ENCODE results near the gene POLR2H. TPM values are rescaled to one million over a fixed set of nuclear protein-coding genes. Genes with fewer than 3 reads are reported as not detected.
"Not testable (repeated sequence)": the region's sequence is repeated elsewhere in the genome, so short reads cannot be mapped to it uniquely, and the experiment has no call there.

The POLR2H gene
- total RNA-seq, 1 experiment from 2014 or later: 156 TPM

DNA sequence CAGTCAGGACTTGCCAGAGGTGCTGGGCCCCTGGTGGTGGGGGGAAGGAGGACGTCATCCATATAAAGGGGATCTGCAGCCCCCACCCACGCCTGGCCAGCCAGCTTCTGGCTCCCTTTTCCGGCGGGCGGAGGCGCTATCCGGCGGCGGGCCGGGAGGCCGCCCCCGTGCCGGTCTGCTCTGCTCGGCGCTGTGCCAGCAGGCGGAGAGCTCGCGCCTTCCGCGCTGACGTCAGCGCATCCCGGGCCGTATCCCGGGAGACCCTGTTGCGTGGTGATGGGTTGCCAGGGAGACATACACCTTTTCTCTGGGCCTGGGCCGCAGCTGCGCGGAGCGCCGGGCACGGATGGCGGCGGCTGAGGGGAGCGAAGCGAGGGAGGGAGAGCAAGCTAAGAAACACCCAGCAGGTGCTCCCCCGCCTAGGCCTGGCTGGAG lies 23.0 kb upstream of the POLR2H start:
- ChIA-PET CTCF (no interaction called here), POLR2A (no interaction called here)
- in situ Hi-C loops (cut with HindIII; ENCODE audit: low pct_unique_long_range_greater_than_20kb, low sequenced_read_pairs): no loop called here
- no peak overlapping the region for H3K4me3 ChIP-seq (ENCODE audit: low read depth in 2 of 2, low read length in 2 of 2)
- H3K36me3 ChIP-seq (ENCODE audit: control insufficient read depth, insufficient read depth, low read length): no peaks in the 10 kb centered on the region; the same call in 1 of the 2 replicates
- no peak for DNase-seq (ENCODE audit: low read depth, low spot score)
- intact Hi-C loops (cut with micrococcal nuclease; ENCODE audit: unreplicated experiment): no loop called here
- no peaks in the 10 kb centered on the region for H3K27me3 ChIP-seq (ENCODE audit: control insufficient read depth, insufficient read depth, low read length)
- no peak overlapping the region for H3K27ac ChIP-seq (ENCODE audit: low read length)
- ATAC-seq: no peak
- no peaks in the 10 kb centered on the region for H3K9me3 ChIP-seq (ENCODE audit: control insufficient read depth, insufficient read depth, low read depth, low read length)
- no TSS peak for BruUV-seq (replicated peaks)
- no peak for TF ChIP-seq POLR2AphosphoS5 (IDR thresholded peaks at IDR 0.05; ENCODE audit: low read depth, low read length)
- TF ChIP-seq SIN3A (IDR thresholded peaks at IDR 0.05; ENCODE audit: borderline replicate concordance, insufficient read depth, low read depth, low read length): no peak
- TF ChIP-seq, protein P1, sequence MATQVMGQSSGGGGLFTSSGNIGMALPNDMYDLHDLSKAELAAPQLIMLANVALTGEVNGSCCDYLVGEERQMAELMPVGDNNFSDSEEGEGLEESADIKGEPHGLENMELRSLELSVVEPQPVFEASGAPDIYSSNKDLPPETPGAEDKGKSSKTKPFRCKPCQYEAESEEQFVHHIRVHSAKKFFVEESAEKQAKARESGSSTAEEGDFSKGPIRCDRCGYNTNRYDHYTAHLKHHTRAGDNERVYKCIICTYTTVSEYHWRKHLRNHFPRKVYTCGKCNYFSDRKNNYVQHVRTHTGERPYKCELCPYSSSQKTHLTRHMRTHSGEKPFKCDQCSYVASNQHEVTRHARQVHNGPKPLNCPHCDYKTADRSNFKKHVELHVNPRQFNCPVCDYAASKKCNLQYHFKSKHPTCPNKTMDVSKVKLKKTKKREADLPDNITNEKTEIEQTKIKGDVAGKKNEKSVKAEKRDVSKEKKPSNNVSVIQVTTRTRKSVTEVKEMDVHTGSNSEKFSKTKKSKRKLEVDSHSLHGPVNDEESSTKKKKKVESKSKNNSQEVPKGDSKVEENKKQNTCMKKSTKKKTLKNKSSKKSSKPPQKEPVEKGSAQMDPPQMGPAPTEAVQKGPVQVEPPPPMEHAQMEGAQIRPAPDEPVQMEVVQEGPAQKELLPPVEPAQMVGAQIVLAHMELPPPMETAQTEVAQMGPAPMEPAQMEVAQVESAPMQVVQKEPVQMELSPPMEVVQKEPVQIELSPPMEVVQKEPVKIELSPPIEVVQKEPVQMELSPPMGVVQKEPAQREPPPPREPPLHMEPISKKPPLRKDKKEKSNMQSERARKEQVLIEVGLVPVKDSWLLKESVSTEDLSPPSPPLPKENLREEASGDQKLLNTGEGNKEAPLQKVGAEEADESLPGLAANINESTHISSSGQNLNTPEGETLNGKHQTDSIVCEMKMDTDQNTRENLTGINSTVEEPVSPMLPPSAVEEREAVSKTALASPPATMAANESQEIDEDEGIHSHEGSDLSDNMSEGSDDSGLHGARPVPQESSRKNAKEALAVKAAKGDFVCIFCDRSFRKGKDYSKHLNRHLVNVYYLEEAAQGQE (IDR thresholded peaks at IDR 0.05; ENCODE audit: insufficient read depth in 1 of 2, low read depth in 2 of 2, low read length in 1 of 2): no peak
- TF ChIP-seq, protein P2, sequence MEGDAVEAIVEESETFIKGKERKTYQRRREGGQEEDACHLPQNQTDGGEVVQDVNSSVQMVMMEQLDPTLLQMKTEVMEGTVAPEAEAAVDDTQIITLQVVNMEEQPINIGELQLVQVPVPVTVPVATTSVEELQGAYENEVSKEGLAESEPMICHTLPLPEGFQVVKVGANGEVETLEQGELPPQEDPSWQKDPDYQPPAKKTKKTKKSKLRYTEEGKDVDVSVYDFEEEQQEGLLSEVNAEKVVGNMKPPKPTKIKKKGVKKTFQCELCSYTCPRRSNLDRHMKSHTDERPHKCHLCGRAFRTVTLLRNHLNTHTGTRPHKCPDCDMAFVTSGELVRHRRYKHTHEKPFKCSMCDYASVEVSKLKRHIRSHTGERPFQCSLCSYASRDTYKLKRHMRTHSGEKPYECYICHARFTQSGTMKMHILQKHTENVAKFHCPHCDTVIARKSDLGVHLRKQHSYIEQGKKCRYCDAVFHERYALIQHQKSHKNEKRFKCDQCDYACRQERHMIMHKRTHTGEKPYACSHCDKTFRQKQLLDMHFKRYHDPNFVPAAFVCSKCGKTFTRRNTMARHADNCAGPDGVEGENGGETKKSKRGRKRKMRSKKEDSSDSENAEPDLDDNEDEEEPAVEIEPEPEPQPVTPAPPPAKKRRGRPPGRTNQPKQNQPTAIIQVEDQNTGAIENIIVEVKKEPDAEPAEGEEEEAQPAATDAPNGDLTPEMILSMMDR (IDR thresholded peaks at IDR 0.05): no peak
- TF ChIP-seq TCF7L2 (IDR thresholded peaks at IDR 0.05; ENCODE audit: low read depth, low read length): no peak
- H3K4me1 ChIP-seq (ENCODE audit: control insufficient read depth, insufficient read depth, low read length): peaks cover 31% of the 10 kb centered on the region

DNA sequence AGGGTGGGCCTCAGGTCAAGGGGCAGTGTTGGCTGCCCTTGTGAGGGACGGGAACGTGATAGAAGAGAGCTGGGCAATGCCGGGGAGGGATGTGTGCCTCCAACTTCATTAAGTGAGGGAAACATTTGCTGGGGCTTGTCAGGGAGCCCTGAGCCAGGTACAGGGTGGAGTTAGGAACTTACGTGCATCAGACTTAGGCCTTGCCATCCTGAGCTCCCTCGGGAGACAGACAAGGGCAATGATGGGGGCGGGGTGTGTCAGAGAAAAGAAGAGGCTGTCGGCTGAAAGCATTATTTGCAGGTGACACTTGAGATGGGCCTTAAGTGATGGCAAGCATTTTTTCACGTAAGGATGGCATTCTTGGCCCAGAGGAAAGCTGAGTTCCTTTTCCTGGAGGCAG lies 22.5 kb upstream of the POLR2H start:
- ChIA-PET CTCF (no interaction called here), POLR2A (interaction anchor here (0.6 kb wide), 1 partner anchor 11 kb away, joined by 3 read pairs; no protein-coding TSS in a partner anchor)
- in situ Hi-C loops (cut with HindIII; ENCODE audit: low pct_unique_long_range_greater_than_20kb, low sequenced_read_pairs): no loop called here
- Histone ChIP-seq H3K4me1 (ENCODE audit: control insufficient read depth, insufficient read depth, low read length) (peaks cover 27% of the 10 kb centered on the region), H3K4me3 (ENCODE audit: low read depth in 2 of 2, low read length in 2 of 2) (no peak overlapping the region), H3K9me3 (ENCODE audit: control insufficient read depth, insufficient read depth, low read depth, low read length) (no peaks in the 10 kb centered on the region), H3K27ac (ENCODE audit: low read length) (no peak overlapping the region), H3K36me3 (ENCODE audit: control insufficient read depth, insufficient read depth, low read length) (no peaks in the 10 kb centered on the region; the same call in 1 of the 2 replicates), H3K27me3 (ENCODE audit: control insufficient read depth, insufficient read depth, low read length) (no peaks in the 10 kb centered on the region)
- no TSS peak for BruUV-seq (replicated peaks)
- no peak for DNase-seq (ENCODE audit: low read depth, low spot score)
- intact Hi-C loops (cut with micrococcal nuclease; ENCODE audit: unreplicated experiment): no loop called here
- TF ChIP-seq TCF7L2 (IDR thresholded peaks at IDR 0.05; ENCODE audit: low read depth, low read length): no peak
- TF ChIP-seq, protein P2 (IDR thresholded peaks at IDR 0.05): no peak
- TF ChIP-seq, protein P1 (IDR thresholded peaks at IDR 0.05; ENCODE audit: insufficient read depth in 1 of 2, low read depth in 2 of 2, low read length in 1 of 2): no peak
- TF ChIP-seq SIN3A (IDR thresholded peaks at IDR 0.05; ENCODE audit: borderline replicate concordance, insufficient read depth, low read depth, low read length): no peak
- no peak for TF ChIP-seq POLR2AphosphoS5 (IDR thresholded peaks at IDR 0.05; ENCODE audit: low read depth, low read length)
- ATAC-seq: no peak

GRCh38 chr3:184339451-184340135 lies 21.9 kb upstream of the POLR2H start:
- H3K4me3 ChIP-seq (ENCODE audit: low read depth in 2 of 2, low read length in 2 of 2); BruUV-seq (replicated peaks); H3K27me3 ChIP-seq (ENCODE audit: control insufficient read depth, insufficient read depth, low read length); intact Hi-C loops (cut with micrococcal nuclease; ENCODE audit: unreplicated experiment); DNase-seq (ENCODE audit: low read depth, low spot score); in situ Hi-C loops (cut with HindIII; ENCODE audit: low pct_unique_long_range_greater_than_20kb, low sequenced_read_pairs); CTCF ChIA-PET; H3K9me3 ChIP-seq (ENCODE audit: control insufficient read depth, insufficient read depth, low read depth, low read length); H3K27ac ChIP-seq (ENCODE audit: low read length); ATAC-seq; H3K36me3 ChIP-seq (ENCODE audit: control insufficient read depth, insufficient read depth, low read length): not testable (repeated sequence)
- H3K4me1 ChIP-seq (ENCODE audit: control insufficient read depth, insufficient read depth, low read length): peaks cover 21% of the 10 kb centered on the region
- POLR2A ChIA-PET: interaction anchor here (0.6 kb wide), 1 partner anchor 12 kb away, joined by 3 read pairs; no protein-coding TSS in a partner anchor

Measured in Panc1 (cell line).